Progenitor cell of endocrine pancreas (in vitro differentiated cells): ENCODE results near the gene HNRNPA2B1. TPM values are rescaled to one million over a fixed set of nuclear protein-coding genes. Genes with fewer than 3 reads are reported as not detected.
"Not testable (repeated sequence)": the region's sequence is repeated elsewhere in the genome, so short reads cannot be mapped to it uniquely, and the experiment has no call there.

Source experiments
- DNase-seq: peaks from one replicate; pipeline ENCODE4 v3.0.0; 2021; ENCODE audit warnings: low spot score; ENCODE audit not compliant: unreplicated experiment
- H3K27ac Mint-ChIP-seq: 2 replicates; pipeline ENCODE4 v1.8.0; 2021; ENCODE audit warnings: mild to moderate bottlenecking, moderate library complexity, mixed read lengths
- H3K27me3 Mint-ChIP-seq: 2 replicates; pipeline ENCODE4 v1.8.0; 2021; ENCODE audit warnings: mixed read lengths
- H3K36me3 Mint-ChIP-seq: 2 replicates; pipeline ENCODE4 v1.8.0; 2022; ENCODE audit warnings: mixed read lengths; ENCODE audit not compliant: insufficient read depth
- H3K4me1 Mint-ChIP-seq: 2 replicates; pipeline ENCODE4 v1.8.0; 2021; ENCODE audit warnings: low read depth, mixed read lengths
- H3K4me3 Mint-ChIP-seq: 2 replicates; pipeline ENCODE4 v1.8.0; 2021; ENCODE audit warnings: low read depth, mild to moderate bottlenecking, moderate library complexity, mixed read lengths
- H3K9me3 Mint-ChIP-seq: 2 replicates; pipeline ENCODE4 v1.8.0; 2021; ENCODE audit warnings: low read depth, mixed read lengths
- CTCF ChIP-seq: fragments of 200-600 bp; sonication (generic); IDR thresholded peaks from one replicate; pipeline ENCODE4 v1.5.0; 2021; ENCODE audit warnings: antibody characterized with exemption, mild to moderate bottlenecking; ENCODE audit not compliant: unreplicated experiment
- total RNA-seq: library from RNA; stranded (reverse); gene quantifications from 2 replicates; pipeline ENCODE4 v1.2.1, GENCODE V29; 2021

Gene HNRNPA2B1
- total RNA-seq, 1 donor from 2014 or later: 984 TPM

GRCh38 chr7:26197153-26198115, 3.1 kb downstream of the HNRNPA2B1 start:
- TF ChIP-seq CTCF: no peak

GRCh38 chr7:26195867-26196657, 4.5 kb downstream of the HNRNPA2B1 start:
- TF ChIP-seq CTCF: no peak
- Mint-ChIP-seq H3K27me3 (no peaks in the 10 kb centered on the region), H3K27ac (peak overlapping the region; percentile 85), H3K4me1 (peaks cover 48% of the 10 kb centered on the region), H3K36me3 (peaks cover 74% of the 10 kb centered on the region), H3K9me3 (no peaks in the 10 kb centered on the region), H3K4me3 (peak overlapping the region; percentile 64)
- no peak for DNase-seq

More at GRCh38 chr7:26197153-26198115, 3.1 kb downstream of the HNRNPA2B1 start:
- peaks cover 64% of the 10 kb centered on the region for H3K36me3 Mint-ChIP-seq
- DNase-seq: no peak
- H3K4me1 Mint-ChIP-seq: peaks cover 46% of the 10 kb centered on the region
- H3K9me3 Mint-ChIP-seq: no peaks in the 10 kb centered on the region
- H3K27ac Mint-ChIP-seq: peak overlapping the region; percentile 85
- peak overlapping the region; percentile 100 for H3K4me3 Mint-ChIP-seq
- H3K27me3 Mint-ChIP-seq: no peaks in the 10 kb centered on the region

- peak overlapping the region; percentile 85 for H3K27ac Mint-ChIP-seq
- H3K9me3 Mint-ChIP-seq: no peaks in the 10 kb centered on the region
- no peaks in the 10 kb centered on the region for H3K27me3 Mint-ChIP-seq
- no peak for DNase-seq
- TF ChIP-seq CTCF: no peak
- peak overlapping the region; percentile 14 for H3K4me3 Mint-ChIP-seq
- H3K36me3 Mint-ChIP-seq: peaks cover 79% of the 10 kb centered on the region
- H3K4me1 Mint-ChIP-seq: peaks cover 51% of the 10 kb centered on the region
Observed at GRCh38 chr7:26195182-26195581, 5.4 kb downstream of the HNRNPA2B1 start.

- not testable (repeated sequence) for H3K27me3 Mint-ChIP-seq, DNase-seq, H3K9me3 Mint-ChIP-seq
- peaks cover 79% of the 10 kb centered on the region for H3K36me3 Mint-ChIP-seq
- H3K4me1 Mint-ChIP-seq: peaks cover 52% of the 10 kb centered on the region
- peak overlapping the region; percentile 19 for H3K4me3 Mint-ChIP-seq
- peak overlapping the region; percentile 93 for H3K27ac Mint-ChIP-seq
Observed at GRCh38 chr7:26194764-26195163, 5.8 kb downstream of the HNRNPA2B1 start.

- H3K4me1 Mint-ChIP-seq: peaks cover 52% of the 10 kb centered on the region
- peak overlapping the region; percentile 42 for H3K4me3 Mint-ChIP-seq
- peaks cover 76% of the 10 kb centered on the region for H3K36me3 Mint-ChIP-seq
- no peaks in the 10 kb centered on the region for H3K9me3 Mint-ChIP-seq
- DNase-seq: no peak
- peak overlapping the region; percentile 93 for H3K27ac Mint-ChIP-seq
- no peaks in the 10 kb centered on the region for H3K27me3 Mint-ChIP-seq
- TF ChIP-seq CTCF: no peak
Observed at GRCh38 chr7:26193432-26194207, 6.9 kb downstream of the HNRNPA2B1 start.
